ENCODE measurements around the gene PTPRG.
"Not testable (repeated sequence)": the region's sequence is repeated elsewhere in the genome, so short reads cannot be mapped to it uniquely, and the experiment has no call there.

PTPRG gene

DNA sequence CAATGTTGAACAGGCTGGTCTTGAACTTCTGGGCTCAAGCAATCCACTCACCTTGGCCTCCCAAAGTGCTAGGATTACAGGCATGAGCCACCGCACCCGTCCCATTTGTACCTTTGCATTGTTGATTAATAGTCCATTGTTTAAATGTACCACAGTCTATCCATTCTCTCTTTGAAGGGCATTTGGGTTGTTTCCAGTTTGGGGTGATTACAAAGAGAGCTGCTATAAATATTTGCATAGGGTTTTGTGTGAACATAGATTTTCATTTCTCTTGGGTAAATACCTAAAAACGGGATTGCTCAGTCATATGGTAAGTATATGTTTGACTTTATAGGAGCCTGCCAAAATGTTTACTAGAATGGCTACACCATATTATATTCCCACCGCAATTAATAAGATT, 13.7 kb upstream of the PTPRG start:
- no peak overlapping the region for H3K27ac Mint-ChIP-seq
- DNase-seq (ENCODE audit: low spot score in 2 of 2): no peak
- no peak for ATAC-seq
- H3K36me3 Mint-ChIP-seq: no peaks in the 10 kb centered on the region
- peaks cover 11% of the 10 kb centered on the region for H3K9me3 Mint-ChIP-seq
- no peak overlapping the region for H3K4me3 Mint-ChIP-seq
- no peaks in the 10 kb centered on the region for H3K4me1 Mint-ChIP-seq

DNA sequence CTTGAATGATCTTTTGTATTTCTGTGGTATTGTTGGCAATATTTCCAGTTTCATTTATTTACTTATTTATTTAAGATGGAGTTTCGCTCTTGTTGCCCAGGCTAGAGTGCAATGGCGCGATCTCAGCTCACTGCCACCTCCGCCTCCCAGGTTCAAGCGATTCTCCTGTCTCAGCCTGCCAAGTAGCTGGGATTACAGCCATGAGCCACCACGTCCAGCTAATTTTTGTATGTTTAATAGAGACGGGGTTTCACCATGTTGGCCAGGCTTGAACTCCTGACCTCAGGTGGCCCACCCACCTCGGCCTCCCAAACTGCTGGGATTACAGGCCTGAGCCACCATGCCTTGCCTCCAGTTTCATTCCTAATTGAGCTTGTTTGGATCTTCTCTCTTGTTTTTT, 8.7 kb upstream of the PTPRG start:
- not testable (repeated sequence) for H3K36me3 Mint-ChIP-seq, ATAC-seq

DNA sequence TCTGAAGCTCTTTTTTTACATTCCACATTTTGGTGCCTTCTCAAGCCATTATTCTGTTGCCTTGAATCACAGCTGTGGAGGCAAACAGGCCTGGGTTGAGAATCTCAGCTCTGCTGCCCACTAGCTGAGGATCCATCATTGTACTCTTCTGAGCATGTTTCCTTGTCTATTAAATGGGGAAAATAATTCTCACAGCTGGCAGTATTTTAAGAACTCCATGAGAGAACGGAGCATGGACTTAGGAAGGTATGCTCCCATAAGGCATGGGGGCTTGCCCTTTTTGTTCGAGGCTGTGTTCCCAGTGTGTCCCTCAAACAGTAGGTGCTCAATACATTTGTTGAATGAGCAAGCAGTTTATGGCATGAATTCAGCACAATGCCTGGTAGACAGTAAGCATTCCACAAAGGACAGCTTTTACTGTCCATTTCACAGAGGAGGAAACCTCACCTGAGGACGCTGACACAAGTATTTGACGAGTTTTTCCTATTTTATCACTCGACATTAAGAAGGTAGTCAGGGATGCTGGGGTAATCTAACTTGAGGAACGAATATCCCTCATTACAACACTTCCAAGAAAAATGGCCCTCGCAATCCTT, 2.1 kb upstream of the PTPRG start:
- no peak overlapping the region for H3K27ac Mint-ChIP-seq
- no peak for ATAC-seq
- DNase-seq (ENCODE audit: low spot score in 2 of 2): no peak
- peaks cover 2% of the 10 kb centered on the region for H3K9me3 Mint-ChIP-seq
- no peaks in the 10 kb centered on the region for H3K36me3 Mint-ChIP-seq
- no peak overlapping the region for H3K4me3 Mint-ChIP-seq
- no peaks in the 10 kb centered on the region for H3K4me1 Mint-ChIP-seq

More for the DNA sequence above, 8.7 kb upstream of the PTPRG start:
- DNase-seq (ENCODE audit: low spot score in 2 of 2); H3K27ac Mint-ChIP-seq; H3K4me3 Mint-ChIP-seq; H3K9me3 Mint-ChIP-seq; H3K4me1 Mint-ChIP-seq: not testable (repeated sequence)

DNA sequence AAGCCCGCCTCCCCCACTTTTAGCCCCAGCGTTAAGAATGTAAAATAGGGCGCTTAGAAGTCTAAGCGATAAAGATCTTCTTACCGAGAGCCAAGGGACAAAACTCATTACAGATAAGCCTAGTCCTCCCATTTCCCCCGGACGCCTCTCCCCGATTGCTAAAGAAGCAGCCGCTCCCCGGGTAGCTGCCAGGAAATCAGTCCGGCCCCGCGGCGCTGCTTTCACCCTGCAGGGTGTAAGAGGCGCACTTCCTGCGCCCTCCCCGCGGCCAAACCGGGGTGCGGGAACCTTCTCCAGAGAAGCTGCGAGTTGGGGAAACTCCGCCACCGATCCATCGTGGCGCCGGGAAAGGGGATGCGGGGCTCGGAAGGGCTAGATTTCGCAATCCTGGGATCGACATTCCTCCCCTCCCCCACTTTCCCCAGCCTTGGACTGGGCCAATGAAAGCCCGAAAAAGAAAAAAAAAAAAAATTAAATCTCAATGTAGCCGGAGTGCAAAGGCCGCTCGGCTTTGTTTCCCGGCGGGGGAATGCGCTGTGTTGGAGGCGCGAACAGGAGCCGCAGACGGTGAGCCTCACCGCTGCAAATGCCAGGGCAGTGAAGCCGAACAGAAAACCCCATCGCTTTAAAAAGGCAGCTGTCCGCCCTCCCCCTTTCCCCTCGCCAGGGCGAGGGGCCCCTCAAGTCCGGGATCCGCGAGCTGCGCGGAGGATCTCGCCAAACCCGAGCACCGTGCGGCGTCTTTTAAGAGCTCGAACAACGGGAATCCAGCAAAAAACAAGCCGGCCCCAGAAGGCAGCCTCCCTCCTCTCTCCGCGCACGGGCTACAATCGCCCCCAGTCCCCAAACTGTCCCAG, 626 bp upstream of the PTPRG start:
- no peaks in the 10 kb centered on the region for H3K36me3 Mint-ChIP-seq
- H3K4me3 Mint-ChIP-seq: peak overlapping the region; percentile 39
- DNase-seq (ENCODE audit: low spot score in 2 of 2) (no peak), ATAC-seq (no peak)
- peaks cover 2% of the 10 kb centered on the region for H3K9me3 Mint-ChIP-seq
- H3K27ac Mint-ChIP-seq: no peak overlapping the region
- no peaks in the 10 kb centered on the region for H3K4me1 Mint-ChIP-seq

- ATAC-seq: no peak
- DNase-seq (ENCODE audit: low spot score in 2 of 2): no peak
- H3K4me3 Mint-ChIP-seq: no peak overlapping the region
- no peaks in the 10 kb centered on the region for H3K36me3 Mint-ChIP-seq
- no peaks in the 10 kb centered on the region for H3K9me3 Mint-ChIP-seq
- H3K4me1 Mint-ChIP-seq: no peaks in the 10 kb centered on the region
- H3K27ac Mint-ChIP-seq: no peak overlapping the region
These were observed 810 bp downstream of the PTPRG start for GRCh38 chr3:61562042-61562720.

GRCh38 chr3:61562721-61563312, 1.4 kb downstream of the PTPRG start:
- no peaks in the 10 kb centered on the region for H3K4me1 Mint-ChIP-seq
- H3K36me3 Mint-ChIP-seq: no peaks in the 10 kb centered on the region
- H3K4me3 Mint-ChIP-seq: no peak overlapping the region
- no peaks in the 10 kb centered on the region for H3K9me3 Mint-ChIP-seq
- H3K27ac Mint-ChIP-seq: no peak overlapping the region
- no peak for DNase-seq (ENCODE audit: low spot score in 2 of 2)
- no peak for ATAC-seq

- Mint-ChIP-seq H3K36me3 (no peaks in the 10 kb centered on the region), H3K27ac (no peak overlapping the region), H3K9me3 (no peaks in the 10 kb centered on the region), H3K4me3 (no peak overlapping the region), H3K4me1 (no peaks in the 10 kb centered on the region)
- ATAC-seq (peak; percentile 33), DNase-seq (ENCODE audit: low spot score in 2 of 2) (no peak)
These were observed 2.2 kb downstream of the PTPRG start for GRCh38 chr3:61563313-61564271.

DNA sequence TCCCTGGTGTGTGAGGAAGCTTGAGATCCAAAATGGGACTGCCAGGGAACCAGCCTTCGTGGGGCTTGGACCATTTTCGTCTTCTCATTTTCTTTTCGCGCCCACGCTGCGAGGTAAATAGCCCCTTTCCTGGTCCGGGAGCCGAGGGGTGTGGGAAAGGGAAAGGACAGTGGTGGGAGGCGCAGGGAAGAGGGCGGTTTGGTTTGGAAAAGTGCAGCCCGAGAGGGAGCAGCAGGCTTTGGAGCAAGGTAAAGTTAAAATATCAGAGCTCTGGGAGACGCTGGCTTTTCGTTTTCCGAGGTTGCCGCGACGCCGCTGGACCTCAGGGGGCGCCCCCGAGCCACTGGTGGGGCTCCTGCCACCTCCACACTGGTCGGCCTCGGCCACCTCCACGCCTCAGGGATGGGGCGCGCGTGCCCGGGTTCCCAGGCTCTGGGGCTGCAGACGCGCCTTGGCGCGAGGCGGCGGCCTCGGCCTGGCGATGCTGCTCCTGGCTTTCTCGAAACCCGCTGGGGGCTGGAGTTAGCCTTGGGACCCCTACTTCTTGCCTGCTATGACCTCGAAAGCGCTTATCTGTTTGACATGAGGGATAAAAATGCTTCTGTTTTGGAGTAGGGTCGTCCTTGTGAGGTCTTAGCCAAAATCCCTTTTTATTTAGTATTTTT, 3.2 kb downstream of the PTPRG start:
- ATAC-seq (no peak), DNase-seq (ENCODE audit: low spot score in 2 of 2) (no peak)
- Mint-ChIP-seq H3K9me3 (no peaks in the 10 kb centered on the region), H3K27ac (no peak overlapping the region), H3K4me3 (no peak overlapping the region), H3K36me3 (no peaks in the 10 kb centered on the region), H3K4me1 (no peaks in the 10 kb centered on the region)

GRCh38 chr3:61565569-61565968, 4.2 kb downstream of the PTPRG start:
- ATAC-seq: no peak

GRCh38 chr3:61568127-61568526, 6.8 kb downstream of the PTPRG start:
- H3K9me3 Mint-ChIP-seq: no peaks in the 10 kb centered on the region
- H3K4me3 Mint-ChIP-seq: no peak overlapping the region
- no peak overlapping the region for H3K27ac Mint-ChIP-seq
- no peaks in the 10 kb centered on the region for H3K4me1 Mint-ChIP-seq
- no peak for ATAC-seq
- DNase-seq (ENCODE audit: low spot score in 2 of 2): no peak
- no peaks in the 10 kb centered on the region for H3K36me3 Mint-ChIP-seq

More at GRCh38 chr3:61565569-61565968, 4.2 kb downstream of the PTPRG start:
- no peak overlapping the region for H3K27ac Mint-ChIP-seq
- no peaks in the 10 kb centered on the region for H3K4me1 Mint-ChIP-seq
- H3K4me3 Mint-ChIP-seq: no peak overlapping the region
- no peaks in the 10 kb centered on the region for H3K36me3 Mint-ChIP-seq
- no peaks in the 10 kb centered on the region for H3K9me3 Mint-ChIP-seq
- no peak for DNase-seq (ENCODE audit: low spot score in 2 of 2)

DNA sequence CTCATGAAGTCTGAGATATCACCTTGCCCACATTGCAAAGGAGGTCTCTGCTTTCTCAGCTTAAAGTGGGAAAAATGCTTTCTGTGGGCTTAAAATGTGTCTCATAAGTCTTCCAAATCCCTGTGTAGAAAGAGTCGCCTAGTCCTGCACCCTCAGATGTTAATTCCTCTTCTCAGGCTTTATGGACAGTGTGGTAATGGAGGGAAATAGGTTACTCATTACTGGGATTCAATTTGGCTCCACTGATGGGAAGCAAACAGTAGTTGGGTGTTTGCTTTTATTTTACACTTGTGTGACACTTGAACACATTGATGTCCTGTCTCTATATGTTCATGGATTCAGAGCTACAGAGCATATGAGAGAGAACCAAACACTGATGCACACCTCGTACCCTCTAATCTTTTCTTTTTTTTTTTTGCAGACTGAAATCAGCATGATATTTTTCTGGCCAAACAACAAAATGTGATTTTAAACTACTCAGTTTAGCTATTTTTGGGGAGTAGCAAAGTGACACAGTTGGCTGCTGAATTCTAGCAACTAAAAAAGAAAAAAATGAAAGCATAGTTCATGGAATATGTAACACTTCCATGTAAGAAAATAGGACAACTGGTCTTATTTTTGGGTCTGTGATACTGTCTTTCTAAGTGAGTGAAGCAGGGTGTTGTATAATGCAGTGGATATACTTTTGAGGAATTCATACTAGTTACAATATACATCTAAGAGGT, 8.6 kb downstream of the PTPRG start:
- no peak for DNase-seq (ENCODE audit: low spot score in 2 of 2)
- H3K27ac Mint-ChIP-seq: no peak overlapping the region
- ATAC-seq: no peak
- no peaks in the 10 kb centered on the region for H3K4me1 Mint-ChIP-seq
- no peak overlapping the region for H3K4me3 Mint-ChIP-seq
- H3K36me3 Mint-ChIP-seq: no peaks in the 10 kb centered on the region
- no peaks in the 10 kb centered on the region for H3K9me3 Mint-ChIP-seq

- ATAC-seq: no peak
- H3K36me3 Mint-ChIP-seq: no peaks in the 10 kb centered on the region
- no peaks in the 10 kb centered on the region for H3K4me1 Mint-ChIP-seq
- H3K9me3 Mint-ChIP-seq: no peaks in the 10 kb centered on the region
- no peak overlapping the region for H3K27ac Mint-ChIP-seq
- no peak overlapping the region for H3K4me3 Mint-ChIP-seq
- no peak for DNase-seq (ENCODE audit: low spot score in 2 of 2)
These were observed 9.4 kb downstream of the PTPRG start for GRCh38 chr3:61570813-61571212.

DNA sequence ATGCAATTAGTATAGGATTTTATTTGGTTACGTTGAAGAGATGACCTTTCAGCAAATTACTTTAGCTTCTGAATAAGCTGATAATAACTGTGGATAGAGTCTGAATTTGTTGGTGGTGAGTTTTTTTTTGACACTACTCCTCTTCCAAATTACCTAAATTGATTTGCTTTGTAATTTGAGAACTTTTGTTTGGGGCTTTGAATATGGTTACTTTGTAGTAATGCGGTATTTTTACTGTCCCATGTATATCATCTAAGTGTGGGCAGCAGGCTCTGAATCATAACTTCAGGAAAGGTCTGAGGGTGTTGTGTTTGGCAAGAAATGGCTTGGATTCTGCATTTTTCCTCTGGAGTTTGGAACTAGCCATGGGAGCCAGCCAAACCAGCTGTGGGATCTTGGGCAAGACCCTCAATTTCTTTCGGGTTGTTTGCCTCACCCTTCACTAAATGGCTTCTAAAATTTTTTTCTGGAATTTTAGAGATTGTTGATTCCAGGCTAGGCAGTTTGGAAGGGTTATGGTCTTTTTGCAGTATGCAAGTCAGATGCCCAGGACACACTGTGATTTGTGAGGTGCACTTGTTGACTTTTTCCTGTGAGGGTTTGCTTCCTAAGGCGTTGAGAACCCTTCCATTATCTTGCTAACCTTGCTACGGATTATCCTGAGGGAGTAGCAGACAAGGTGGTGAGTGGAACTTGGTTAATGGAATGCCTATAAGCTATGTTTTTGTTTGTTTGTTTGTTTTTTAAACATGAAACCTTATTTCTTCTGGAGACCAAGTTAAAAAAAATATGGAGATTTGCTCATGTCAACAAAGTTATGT, 10.4 kb downstream of the PTPRG start:
- no peak for ATAC-seq
- Mint-ChIP-seq H3K4me1 (no peaks in the 10 kb centered on the region), H3K27ac (no peak overlapping the region), H3K9me3 (no peaks in the 10 kb centered on the region), H3K4me3 (no peak overlapping the region), H3K36me3 (no peaks in the 10 kb centered on the region)
- no peak for DNase-seq (ENCODE audit: low spot score in 2 of 2)
